Measurements from ENCODE around the gene CAP1.
A peak's percentile ranks its signal among the peaks of the same experiment; 100 is the strongest.
"Not testable (repeated sequence)": the region's sequence is repeated elsewhere in the genome, so short reads cannot be mapped to it uniquely, and the experiment has no call there.

The CAP1 gene

GRCh38 chr1:40040511-40041465 lies at the start of gene CAP1:
TSS of gene CAP1 (plus strand) at chr1:40040729. CDS start at chr1:40059347, 18,618 bp downstream.
- peak; percentile 98 for DNase-seq

DNA sequence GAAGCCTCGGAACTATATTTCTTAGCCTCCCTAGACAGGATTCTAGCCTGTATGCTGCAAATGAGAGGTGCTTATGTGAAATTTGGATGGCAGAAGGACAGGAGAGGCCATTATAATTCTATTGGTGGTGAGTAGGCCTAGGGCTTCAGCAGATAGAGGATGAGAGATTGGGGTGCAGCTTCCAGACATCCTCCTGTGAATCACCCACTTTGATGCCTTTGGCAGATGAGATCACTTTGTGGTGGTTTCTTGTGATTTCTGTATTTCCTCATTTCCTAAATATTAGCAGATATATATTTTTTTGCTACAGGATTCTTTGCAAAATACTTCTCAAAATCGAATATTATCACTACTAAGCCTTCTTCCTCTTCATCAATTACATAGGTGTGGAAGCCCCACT lies 48.3 kb upstream of the CAP1 start:
- no peak for DNase-seq

DNA sequence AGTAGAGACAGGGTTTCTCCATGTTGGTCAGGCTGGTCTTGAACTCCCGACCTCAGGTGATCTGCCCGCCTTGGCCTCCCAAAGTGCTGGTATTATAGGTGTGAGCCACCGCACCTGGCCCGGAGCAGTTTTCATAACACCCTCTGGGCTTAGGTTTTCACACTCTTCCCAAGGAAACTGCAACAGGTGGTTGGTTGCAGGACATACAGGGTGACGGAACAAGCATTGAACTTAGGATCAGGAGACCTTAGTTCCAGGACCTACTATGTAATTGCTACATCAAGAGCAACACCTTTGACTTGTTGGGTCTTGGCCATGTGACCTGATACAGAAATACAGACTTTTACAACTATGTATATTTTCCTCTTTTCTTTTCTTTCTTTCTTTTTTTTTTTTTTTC lies 47.6 kb upstream of the CAP1 start:
- DNase-seq, result no peak

DNA sequence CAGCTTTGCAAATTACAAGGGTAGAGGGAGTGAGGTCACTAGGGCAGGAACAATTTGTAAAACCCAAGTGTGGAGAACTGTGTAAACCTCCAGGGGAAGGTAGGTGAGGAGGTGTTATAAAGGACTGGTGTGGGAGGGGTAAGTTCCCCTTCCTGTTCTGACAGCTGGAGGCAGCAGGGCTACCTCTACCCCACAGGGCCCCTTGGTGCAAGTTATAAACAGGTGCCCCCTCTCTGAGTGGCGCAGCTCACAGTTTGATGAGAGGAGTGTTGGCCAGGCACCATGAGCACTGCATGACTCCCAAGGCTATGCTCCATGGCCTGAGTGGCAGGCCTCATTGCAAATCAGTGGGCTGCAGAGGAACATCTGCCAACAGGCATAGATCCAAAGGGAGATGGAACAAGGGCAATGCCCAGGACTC lies 44.5 kb upstream of the CAP1 start:
- no peak for DNase-seq

DNA sequence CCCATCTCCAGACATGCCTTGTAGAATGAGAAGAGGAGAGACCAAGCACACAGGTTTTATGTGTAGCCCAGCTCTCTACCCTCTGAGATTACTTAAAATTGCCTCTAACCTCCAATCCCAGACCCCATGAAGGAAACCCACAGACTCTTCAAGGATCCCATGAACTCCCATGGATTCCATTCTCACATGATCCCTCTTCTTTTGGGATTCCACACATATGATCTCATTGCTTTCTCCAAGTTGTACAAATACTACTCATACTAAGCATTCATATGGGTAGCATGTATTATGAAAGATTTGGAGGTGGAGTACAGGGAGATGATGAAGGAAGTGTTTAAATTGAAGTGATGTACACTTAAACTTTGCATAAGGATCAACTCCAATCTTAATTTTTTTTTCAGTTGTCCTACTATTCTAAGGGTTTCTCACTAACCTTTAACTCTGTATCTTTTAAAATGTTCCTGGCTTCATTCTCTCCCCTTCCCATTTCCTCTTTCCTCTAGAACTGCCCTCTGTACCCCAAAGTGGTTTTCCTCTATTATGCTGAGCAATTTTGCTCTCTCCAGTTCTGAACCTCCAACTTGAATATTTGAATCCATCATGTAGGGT lies 44.0 kb upstream of the CAP1 start:
- DNase-seq, result no peak

DNA sequence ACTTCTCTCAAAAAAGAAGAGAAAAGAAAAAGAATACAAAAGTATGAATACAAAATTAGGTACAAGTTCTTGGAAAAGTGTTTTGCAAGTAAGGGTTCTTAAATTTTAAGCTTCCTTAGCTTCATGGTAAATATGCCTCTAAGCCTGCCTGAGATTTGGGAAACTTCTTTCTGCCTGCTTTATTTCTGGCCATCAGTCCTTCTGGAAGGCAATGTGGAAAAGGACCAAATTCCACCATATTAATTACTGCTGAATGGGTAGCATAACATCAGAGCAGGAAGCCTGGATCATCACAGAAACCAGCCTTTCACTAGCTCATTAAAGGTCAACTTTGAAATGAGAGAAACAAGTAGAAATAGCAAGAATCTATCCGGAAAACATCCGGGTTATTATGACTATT lies 39.1 kb upstream of the CAP1 start:
- no peak for DNase-seq

DNA sequence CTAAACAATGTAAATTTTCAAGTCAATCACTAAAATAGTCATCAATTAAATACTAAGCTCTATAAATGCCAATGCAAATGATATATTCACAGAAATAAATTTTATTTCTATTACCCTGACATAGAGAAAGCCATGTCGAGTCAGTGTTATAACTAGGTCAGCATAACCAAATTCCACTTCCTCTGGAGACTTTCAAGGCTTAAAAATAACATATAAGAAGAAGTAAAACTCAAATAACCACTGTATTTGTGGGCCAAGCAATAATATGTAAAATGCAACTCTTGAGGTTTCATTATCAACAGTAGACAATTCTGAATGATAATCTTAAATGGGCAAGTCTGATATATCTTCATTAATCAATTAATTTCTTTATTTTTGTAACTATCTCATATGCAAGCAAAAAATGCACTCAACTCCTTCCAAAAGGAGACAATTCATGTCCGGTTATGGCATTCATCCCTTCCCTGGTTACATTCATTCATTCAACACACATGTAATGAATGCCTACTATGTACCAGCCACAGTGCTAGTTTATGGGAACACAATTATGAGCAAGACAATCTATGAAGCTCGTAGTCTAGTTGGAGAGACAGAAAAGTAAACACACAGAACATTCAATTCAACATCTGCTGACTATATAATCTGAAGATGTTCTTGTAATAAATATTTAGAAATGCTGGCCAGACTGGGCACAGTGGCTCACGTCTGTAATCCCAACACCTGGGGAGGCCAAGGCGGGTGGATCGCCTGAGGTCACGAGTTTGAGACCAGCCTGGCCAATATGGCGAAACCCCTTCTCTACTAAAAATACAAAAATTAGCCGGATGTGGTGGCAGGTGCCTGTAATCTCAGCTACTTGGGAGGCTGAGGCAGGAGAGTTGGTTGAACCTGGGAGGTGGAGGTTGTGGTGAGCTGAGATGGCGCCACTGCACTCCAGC lies 37.1 kb upstream of the CAP1 start:
- DNase-seq, result no peak

GRCh38 chr1:40004857-40005256 lies 35.7 kb upstream of the CAP1 start:
- DNase-seq, result no peak

- not testable (repeated sequence) for DNase-seq
Observed at GRCh38 chr1:40007481-40008034, 33.0 kb upstream of the CAP1 start.

DNA sequence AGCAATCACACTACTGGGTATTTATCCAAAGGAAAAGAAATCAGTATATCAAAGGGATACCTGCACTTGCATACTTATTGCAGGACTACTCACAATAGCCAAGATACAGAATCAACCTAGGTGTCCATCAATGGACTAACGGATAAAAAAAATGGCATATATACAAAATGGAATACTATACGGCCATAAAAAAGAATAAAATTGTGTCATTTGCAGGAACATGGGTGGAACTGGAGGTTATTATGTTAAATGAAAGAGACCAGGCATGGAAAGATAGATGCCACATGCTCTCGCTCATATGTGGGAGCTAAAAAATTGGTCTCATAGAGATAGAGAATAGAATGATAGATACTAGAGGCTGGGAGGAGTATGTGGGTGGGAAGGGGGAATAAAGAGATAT lies 29.3 kb upstream of the CAP1 start:
- no peak for DNase-seq

DNA sequence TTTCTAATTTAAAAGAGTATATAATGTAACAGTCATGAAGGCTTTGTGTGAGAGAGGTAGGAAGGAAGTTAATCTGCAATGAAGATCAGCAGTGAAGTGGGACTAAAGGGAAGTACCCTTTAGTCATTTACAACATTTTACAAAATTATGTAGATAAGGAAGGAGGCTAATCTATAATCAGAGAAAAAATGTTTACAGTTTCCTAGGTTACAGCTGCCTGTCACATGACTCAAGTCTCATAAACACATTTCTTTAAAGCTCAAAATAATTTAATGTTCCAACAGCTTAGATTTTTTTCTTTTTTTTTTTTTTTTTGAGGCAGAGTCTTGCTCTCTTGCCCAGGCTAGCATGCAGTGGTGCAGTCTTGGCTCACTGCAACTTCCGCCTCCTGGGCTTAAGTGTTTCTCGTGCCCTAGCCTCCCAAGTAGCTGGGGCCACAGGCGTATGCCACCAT lies 26.2 kb upstream of the CAP1 start:
- no peak for DNase-seq

DNA sequence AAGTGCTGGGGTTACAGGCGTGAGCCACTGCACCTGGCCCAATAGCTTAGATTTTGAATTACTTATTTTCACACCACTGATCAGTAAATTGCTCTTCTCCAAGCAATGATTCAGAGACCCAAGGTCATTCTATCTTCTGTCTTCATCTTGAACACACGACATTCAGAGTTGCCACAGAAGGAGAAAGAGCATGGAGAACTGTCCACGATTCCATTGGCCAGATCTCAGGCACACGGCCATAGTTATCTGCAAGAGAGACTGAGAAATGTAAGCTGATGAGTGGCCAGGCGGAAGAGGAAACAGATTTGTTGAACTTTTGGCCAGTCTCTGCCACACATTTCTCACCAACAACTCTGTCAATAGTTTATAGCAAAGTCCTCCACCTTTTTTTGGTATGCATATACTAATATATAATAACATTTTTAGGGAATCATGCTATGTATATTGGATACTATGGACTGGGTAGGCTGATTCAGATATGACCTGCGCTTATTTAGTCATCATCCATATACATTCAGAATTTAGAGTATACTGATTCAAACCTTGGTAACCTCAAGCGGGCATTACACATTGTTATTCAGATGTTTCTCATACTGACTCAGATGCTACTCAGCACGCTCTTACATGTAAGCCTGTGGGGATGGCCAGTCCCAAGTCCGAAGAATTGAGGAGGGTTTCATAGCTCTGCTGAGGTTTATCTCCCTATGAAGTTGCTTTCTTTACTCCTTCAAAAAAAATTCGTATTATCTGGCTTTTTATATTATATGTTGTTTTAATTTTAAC lies 25.5 kb upstream of the CAP1 start:
- DNase-seq, result no peak

GRCh38 chr1:40017951-40018575 lies 22.5 kb upstream of the CAP1 start:
- DNase-seq, result no peak

DNA sequence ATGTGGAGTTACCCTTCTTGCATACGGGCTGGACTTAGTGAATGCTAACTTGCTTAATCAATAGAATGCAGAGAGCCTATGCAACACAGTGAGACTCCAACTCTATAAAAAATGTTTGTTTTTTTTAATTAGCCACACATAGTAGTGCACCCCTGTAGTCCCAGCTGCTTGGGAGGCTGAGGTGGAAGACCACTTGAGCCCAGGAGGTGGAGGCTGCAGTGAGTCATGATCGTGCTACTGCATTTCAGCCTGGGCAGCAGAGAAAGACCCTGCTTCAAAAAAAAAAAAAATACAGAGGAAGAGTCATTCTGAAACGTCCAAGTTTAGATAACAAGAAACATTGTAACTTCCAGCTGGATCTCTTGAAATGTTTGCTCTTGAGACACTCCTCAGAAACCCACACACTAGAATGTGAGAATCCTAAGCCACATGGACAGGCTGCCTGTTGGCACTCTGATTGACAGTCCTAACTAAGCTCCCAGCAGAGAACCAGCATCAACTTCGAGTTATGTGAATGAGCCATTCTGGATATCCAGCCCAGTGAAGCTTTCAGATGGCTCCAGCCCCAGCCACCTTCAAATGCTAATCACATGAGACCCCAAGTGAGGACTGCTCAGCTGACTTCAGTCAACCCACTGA lies 20.0 kb upstream of the CAP1 start:
- no peak for DNase-seq

DNA sequence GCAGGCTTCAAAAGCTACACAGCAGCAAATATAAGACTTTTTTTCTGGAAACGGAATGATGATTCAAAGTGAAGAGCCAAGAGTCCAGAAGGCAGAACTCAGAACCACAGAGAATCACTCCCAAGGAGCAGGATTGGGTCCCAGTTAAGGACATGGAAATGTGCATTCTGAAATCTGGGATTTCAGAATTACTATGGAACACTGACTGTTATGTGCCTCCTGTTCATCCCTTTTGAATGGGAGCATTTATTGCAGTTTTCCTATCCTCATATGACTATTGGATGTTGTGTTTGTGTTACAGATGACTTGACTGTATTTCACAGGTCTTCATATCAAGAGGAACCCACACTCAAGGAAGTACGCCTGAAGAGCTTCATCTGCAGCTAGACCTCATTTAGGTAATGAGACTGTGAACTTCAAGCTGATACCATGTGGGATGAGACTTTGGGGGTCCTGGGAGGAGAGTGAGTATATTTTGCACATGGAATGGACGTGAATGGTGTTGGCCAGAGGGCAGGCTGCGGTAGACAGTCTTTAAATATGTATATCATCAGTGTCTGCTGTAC lies 17.1 kb upstream of the CAP1 start:
- no peak for DNase-seq

- no peak for DNase-seq
Observed at GRCh38 chr1:40024671-40025070, 15.9 kb upstream of the CAP1 start.

DNA sequence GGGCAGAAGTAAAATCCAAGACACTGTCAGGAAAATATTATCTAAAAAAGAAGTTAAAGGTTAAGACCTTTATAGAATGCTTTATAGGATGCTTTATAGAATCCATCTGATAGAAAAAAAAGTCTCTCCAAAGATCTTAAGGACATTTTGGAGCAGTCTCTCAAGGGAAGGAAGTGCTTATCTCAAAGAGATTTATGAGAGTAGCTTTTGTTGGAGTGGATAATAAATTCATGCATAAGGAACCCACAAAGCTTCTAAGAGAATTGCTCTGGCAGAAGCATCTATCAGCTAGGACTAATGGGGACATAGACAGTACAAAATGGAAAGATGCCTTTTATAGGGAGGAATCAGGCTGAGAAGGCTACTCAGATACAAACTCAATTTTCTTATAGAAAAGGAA lies 12.9 kb upstream of the CAP1 start:
- no peak for DNase-seq

GRCh38 chr1:40029608-40030007 lies 10.9 kb upstream of the CAP1 start:
- no peak for DNase-seq

DNA sequence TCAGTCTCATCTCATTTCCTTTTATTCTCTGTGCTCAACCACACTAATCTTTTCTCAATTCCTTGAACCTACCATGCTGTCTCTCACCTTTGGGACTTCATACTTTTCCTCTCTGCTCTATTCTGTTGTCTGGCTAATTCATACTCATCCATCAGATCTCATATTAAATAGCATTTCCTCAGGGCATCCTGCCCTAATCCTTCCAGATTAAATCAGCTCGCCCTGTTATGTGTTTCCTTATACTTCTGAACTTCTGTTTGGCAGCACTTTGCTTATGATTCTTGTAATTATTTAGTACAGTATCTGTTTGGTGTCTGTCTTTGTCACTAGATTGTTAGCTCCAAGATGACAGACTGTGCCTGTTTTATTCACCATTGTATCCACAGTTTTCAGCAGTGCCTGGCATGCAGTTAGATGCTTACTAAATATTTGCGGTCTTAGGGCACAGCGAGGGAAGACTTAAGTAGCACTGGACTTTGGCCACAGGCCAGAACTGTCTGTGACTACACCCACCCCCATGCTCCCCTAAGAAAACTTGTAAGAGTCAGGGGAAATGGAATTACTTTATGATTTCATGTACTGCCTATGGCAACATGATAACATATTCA lies 9.9 kb upstream of the CAP1 start:
- no peak for DNase-seq

DNA sequence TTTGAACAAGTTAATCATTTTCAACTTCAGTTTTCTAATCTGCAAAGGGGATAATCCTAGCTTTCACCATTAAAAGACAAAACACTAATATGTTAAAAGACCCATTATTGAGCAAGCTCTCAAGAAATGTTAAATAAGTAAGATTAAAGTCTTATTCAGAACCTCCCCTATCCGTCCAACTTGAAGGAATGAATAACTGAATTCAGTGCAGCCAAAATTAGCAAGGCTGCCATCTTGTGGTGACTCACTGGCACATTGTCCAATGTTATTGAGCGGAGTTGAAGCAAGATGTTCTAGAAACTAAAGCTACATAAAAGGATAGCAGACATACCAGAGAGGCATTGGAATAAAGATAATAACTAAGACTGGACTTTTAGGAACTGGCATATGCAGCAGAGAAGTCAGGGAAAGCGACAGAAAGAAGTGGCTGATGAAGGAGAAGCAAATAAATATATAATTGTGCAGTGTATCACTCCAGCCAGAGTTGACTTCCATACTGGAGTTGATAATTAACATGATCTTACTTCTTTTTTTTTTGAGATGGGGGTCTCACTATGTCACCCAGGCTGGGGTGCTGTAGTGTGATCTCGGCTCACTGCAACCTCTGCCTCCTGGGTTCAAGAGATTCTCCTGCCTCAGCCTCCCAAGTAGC lies 8.2 kb upstream of the CAP1 start:
- peak; percentile 16 for DNase-seq

All from T1000 (cell line).